Right cardiac atrium (tissue), 5 donors: ENCODE results near the gene LYSET. TPM values are rescaled to one million over a fixed set of nuclear protein-coding genes. Genes with fewer than 3 reads are reported as not detected.

Experiments used
- ATAC-seq, 2 donors: fragments of 200-7000 bp; cut with Tn5 transposase; one replicate each; pipeline versions ENCODE4 v1.8.0 to v1.9.1; 2020; ENCODE audit warnings: moderate library complexity in 2 of 2, mild to moderate bottlenecking in 1 of 2
- DNase-seq, 3 donors: peaks; one replicate each; pipeline ENCODE4 v3.0.0-alpha.2; 2020
- H3K27ac ChIP-seq: one replicate; pipeline ENCODE4 v1.5.1; 2013; ENCODE audit warnings: mild to moderate bottlenecking, low read length, control low read depth, moderate library complexity
- H3K27me3 ChIP-seq: one replicate; pipeline ENCODE4 v1.6.1; 2013; ENCODE audit not compliant: control insufficient read depth, insufficient read depth
- H3K4me1 ChIP-seq: one replicate; pipeline ENCODE4 v1.6.1; 2013; ENCODE audit warnings: low read length; ENCODE audit not compliant: control insufficient read depth, insufficient read depth
- H3K4me3 ChIP-seq: one replicate; pipeline ENCODE4 v1.5.1; 2013; ENCODE audit warnings: low read length, control low read depth
- H3K9me3 ChIP-seq: one replicate; pipeline ENCODE4 v1.6.1; 2013; ENCODE audit warnings: low read length; ENCODE audit not compliant: control insufficient read depth
- WGBS: extraction: QIAGEN DNeasy Blood & Tissue Kit; methylation state at CpG from one replicate; pipeline ENCODE4 v1.1.7; 2013; 5-methylcytosine and 5-hydroxymethylcytosine counted together
- intact Hi-C, 4 donors: fragments of 100-400 bp; cut with DNase I; formaldehyde crosslinking; loops; one replicate each; pipeline versions ENCODE4 v1.11.0 to v1.14.0; 2022 to 2023
- polyA plus RNA-seq: library from polyadenylated mRNA; stranded (reverse); fragments of 200-250 nt; gene quantifications from one replicate; pipeline ENCODE4 v1.2.3, GENCODE V29; 2013
- total RNA-seq, 4 donors: library from RNA; stranded (reverse); fragmentation: NEBNext Ultra II Directional; extraction: Animal tissue kit (Norgen Biotek cat#: 25700); gene quantifications; one replicate each; pipeline ENCODE4 v1.2.1, GENCODE V29; 2021
- donor health status: healthy with polysubstance abuse.
- donor health status: DM: no; HTN: yes; CAD: no.
- donor health status: DM: no; HTN: no; CAD: no.
- donor health status: DM: no; HTN: yes; CAD: no; lungs with severe emphysema.
- donor health status: DM: yes; HTN: yes; CAD: no.

LYSET gene
- total and polyA plus RNA-seq, 5 donors = 17.0 to 20.5 (median 18.8) TPM

DNA sequence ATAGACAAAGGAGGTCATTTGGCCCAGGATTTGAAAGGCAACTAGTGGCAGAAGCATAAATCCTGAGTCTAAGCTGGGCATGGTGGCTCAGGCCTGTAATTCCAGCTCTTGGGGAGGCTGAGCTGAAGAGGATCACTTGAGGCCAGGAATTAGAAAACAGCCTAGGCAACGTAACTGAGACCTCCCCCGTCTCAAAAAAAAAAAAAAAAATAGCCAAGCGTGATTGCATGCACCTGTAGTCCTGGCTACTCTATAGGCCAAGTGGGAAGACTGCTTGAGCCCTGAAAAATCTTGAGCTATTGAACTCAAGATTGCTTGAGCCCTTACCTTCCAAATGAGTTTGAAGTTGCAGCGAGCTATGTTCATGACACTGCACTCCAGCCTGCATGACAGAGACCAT lies 13.9 kb downstream of the LYSET start:
- ATAC-seq = no peak
- Histone ChIP-seq H3K27ac (no peak overlapping the region), H3K4me1 (no peaks in the 10 kb centered on the region), H3K4me3 (no peak overlapping the region), H3K9me3 (no peaks in the 10 kb centered on the region), H3K27me3 (no peaks in the 10 kb centered on the region)
- intact Hi-C loops = no loop called here
- 96% methylated on average over 4 of the region's 4 CpGs for WGBS
- no peak for DNase-seq

DNA sequence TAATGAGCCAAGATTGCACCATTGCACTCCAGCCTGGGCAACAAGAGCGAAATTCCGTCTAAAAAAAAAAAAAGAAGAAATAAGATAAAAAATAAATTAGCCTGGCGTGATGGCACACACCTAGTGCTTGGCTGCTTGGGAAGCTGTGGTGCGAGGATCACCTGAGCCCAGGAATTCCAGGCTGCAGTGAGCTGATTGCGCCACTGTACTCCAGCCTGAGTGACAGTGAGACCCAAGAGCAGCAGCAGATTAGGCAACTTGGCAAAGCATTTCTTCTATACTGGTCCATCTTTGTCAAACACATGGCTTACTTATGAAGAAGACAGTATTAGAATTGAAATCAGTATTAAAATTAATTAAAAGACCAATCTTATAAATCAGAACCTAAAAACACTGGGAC lies 15.4 kb downstream of the LYSET start:
- Histone ChIP-seq H3K4me1 (peaks cover 2% of the 10 kb centered on the region), H3K4me3 (no peak overlapping the region), H3K27me3 (no peaks in the 10 kb centered on the region), H3K9me3 (no peaks in the 10 kb centered on the region), H3K27ac (no peak overlapping the region)
- ATAC-seq (no peak), DNase-seq (no peak)
- intact Hi-C loops = no loop called here
- WGBS = 92% methylated on average over 5 of the region's 5 CpGs

DNA sequence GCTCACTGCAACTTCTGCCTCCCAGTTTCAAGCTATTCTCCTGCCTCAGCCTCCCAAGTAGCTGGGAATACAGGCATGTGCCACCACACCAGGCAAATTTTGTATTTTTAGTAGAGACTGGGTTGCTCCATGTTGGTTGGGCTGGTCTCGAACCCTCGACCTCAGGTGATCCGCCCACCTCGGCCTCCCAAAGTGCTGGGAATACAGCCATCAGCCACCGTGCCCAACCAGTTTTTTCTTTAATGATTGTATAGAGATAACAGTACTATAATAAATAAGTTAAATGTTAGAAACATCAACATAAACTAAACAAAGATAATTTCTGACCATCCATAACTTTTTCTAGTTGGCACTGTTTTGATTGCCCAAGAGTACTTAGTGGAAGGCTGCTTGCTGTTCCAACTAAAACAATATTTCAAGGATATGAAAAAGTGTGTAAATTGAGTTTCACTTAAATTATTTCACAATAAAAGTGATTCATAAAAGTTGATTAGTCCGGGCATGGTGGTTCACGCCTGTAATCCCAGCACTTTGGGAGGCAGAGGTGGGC lies 16.1 kb downstream of the LYSET start:
- peaks cover 2% of the 10 kb centered on the region for H3K4me1 ChIP-seq
- ATAC-seq (no peak), DNase-seq (no peak)
- intact Hi-C loops = no loop called here
- WGBS = 93% methylated on average over 7 of the region's 7 CpGs
- no peak overlapping the region for H3K4me3 ChIP-seq
- H3K9me3 ChIP-seq = no peaks in the 10 kb centered on the region
- no peaks in the 10 kb centered on the region for H3K27me3 ChIP-seq
- H3K27ac ChIP-seq = no peak overlapping the region

DNA sequence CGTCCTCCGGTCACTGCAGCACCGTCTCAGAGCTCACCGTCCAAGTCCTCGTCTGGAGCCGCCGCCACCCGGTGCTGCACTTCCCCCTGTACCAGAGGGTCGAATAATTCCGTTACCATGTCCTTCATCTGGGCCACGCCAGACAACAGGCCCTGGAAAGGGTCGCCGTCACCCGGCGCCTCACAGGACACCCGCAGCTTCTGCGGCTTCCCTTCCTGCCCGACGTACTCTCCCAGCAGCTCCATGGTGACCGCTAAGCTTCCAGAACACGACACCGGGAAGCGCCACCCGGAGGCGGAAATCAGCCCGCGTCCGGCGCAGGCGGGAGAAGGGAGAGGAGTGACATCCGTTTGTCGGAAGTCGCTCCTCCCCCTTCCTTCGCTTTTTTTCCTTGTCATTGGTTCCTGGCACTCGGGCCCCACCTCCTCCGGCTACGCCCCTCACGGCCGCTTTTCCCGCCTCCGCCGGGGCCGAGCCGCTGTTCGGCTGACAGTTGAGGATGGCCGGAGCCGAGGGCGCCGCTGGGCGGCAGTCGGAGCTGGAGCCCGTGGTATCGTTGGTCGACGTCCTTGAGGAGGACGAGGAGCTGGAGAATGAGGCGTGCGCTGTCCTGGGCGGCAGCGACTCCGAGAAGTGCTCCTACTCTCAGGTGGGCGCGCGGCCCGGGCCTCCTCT lies 21.8 kb downstream of the LYSET start, which contains the start of the genes GON7 and UBR7:
TSS of gene GON7 (minus strand) at position 273 of the 675 bp plus-strand sequence. CDS start at position 245, 28 bp downstream.
TSS of gene UBR7 (plus strand) at position 464 of the 675 bp plus-strand sequence. CDS start at position 500, 36 bp downstream.
- WGBS = under 1% methylated on average over 65 of the region's 65 CpGs
- DNase-seq = peak; percentile 94 to 97 (median 97)
- peaks cover 4% of the 10 kb centered on the region for H3K4me1 ChIP-seq
- intact Hi-C loops = no loop called here
- H3K9me3 ChIP-seq = no peaks in the 10 kb centered on the region
- no peaks in the 10 kb centered on the region for H3K27me3 ChIP-seq
- ATAC-seq = peak; percentile 99
- peak within 1 kb of the TSS; percentile 86 for H3K27ac ChIP-seq
- peak within 1 kb of the TSS; percentile 70 for H3K4me3 ChIP-seq

DNA sequence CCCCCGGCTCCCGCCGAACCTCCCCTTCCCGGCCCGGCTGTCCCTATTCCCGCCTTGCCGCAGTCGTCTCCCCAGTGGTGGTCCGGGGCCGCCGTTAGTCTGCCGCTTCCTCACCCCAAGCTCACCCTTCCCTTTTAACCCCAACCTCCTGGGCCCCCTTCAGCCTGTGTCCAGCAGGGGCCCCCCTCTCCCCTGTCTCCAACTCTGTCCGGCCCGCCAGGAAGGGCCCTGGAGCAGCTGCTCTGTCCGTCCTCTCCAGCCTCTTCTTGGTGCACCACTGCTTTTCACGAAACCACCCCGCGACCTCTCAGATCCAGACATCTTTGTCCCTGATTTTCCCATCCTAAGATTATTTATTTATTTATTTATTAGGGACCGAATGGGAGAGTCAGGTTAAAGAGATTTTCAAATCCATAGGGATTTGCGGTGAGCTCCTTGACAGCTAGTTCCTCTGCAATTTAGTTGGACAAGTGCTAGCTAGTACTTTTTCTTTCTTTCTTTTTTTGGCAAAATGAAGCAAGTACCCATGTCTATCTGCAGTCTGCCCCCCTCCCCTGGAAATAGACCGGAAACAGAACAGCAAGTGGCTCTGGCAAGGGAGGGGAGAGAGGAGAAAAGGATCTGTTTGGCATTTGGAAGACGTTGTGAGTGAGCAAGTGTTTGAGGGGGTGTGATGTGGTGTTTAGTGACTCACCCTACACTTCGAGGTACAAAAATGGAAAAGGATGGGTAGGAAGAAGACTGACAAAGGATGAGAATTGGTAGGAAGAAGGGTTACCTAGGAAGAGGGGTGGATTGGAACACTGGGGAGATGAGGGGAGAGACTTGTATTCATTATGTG lies 22.6 kb downstream of the LYSET start:
- DNase-seq (peak; percentile 66 to 84 (median 84)), ATAC-seq (peak; percentile 85 to 89)
- intact Hi-C loops = no loop called here
- H3K4me1 ChIP-seq = peaks cover 4% of the 10 kb centered on the region
- 1% methylated on average over 23 of the region's 23 CpGs for WGBS
- peak overlapping the region; percentile 70 for H3K4me3 ChIP-seq
- no peaks in the 10 kb centered on the region for H3K9me3 ChIP-seq
- peak overlapping the region; percentile 83 for H3K27ac ChIP-seq
- no peaks in the 10 kb centered on the region for H3K27me3 ChIP-seq

DNA sequence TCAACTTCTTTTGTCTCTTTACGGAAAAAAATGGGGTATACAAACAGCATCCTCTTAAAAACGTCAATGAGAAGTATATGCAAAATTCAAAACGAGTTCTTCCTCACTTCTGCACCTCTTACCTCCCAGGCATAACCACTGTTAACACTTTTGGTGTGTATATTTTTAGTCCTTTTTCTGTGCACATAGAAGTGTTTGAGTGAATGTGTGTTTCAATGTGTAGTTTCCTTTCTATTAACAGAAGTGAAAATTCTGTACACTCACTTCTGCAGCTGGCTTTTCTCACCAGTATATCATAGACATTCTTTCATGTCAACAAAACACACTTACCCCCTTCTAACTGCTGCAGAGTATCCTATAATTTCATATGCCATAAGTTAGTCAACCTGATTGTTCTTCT lies 27.3 kb downstream of the LYSET start:
- H3K4me1 ChIP-seq = peaks cover 2% of the 10 kb centered on the region
- DNase-seq (no peak), ATAC-seq (no peak)
- H3K9me3 ChIP-seq = no peaks in the 10 kb centered on the region
- no peaks in the 10 kb centered on the region for H3K27me3 ChIP-seq
- H3K4me3 ChIP-seq = no peak overlapping the region
- WGBS = 69% methylated on average over 3 of the region's 3 CpGs
- no peak overlapping the region for H3K27ac ChIP-seq
- intact Hi-C loops = no loop called here

DNA sequence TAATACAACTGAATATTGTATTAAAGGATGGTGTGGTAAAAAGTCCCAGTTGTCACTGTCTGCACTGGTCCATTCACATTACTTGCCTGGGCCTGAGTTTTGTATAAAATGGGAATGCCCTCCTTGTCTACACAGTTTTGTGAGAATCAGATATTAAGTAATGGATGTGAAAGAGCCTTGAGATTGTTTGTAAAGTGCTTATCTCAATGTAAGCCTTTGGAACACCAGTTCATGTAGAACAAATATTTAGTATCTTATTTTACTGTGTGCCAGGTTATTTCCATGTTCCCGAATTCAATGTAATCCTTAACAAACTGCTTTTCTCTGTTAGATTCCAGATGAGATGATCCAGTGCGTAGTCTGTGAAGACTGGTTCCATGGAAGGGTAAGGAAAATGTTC lies 29.5 kb downstream of the LYSET start:
- no peak for ATAC-seq
- Histone ChIP-seq H3K4me1 (no peaks in the 10 kb centered on the region), H3K4me3 (no peak overlapping the region), H3K27ac (no peak overlapping the region), H3K9me3 (no peaks in the 10 kb centered on the region), H3K27me3 (no peaks in the 10 kb centered on the region)
- 92% methylated on average over 2 of the region's 2 CpGs for WGBS
- intact Hi-C loops = no loop called here
- no peak for DNase-seq

DNA sequence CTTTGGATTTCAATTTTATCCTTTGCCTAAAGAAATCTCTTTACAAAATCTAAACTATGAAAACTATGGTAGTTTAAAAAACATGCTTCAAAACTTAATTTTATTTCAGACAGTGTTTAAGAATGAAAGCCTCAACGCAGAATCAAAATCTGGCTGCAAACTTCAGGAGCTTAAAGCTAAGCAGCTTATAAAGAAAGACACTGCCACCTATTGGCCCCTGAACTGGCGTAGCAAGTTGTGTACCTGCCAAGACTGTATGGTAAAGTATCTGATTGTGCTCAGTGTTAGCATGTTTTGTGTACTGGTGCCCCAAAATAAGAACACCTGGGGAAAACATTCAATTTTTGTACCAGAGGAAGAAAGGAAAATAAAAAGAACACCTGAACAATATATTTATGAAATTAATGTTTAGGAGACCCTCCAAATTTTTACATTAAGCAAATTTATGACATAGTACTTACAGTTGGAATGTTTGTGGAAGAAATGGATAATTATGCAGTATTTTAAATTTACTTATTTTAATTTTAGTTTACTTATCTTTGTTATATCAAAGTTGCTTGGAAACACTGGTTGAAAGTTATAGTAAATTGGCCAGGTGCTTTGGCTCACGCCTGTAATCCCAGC lies 34.1 kb downstream of the LYSET start:
- WGBS = 52% methylated on average over 3 of the region's 3 CpGs
- H3K9me3 ChIP-seq = no peaks in the 10 kb centered on the region
- no peaks in the 10 kb centered on the region for H3K27me3 ChIP-seq
- no peaks in the 10 kb centered on the region for H3K4me1 ChIP-seq
- intact Hi-C loops = no loop called here
- H3K4me3 ChIP-seq = no peak overlapping the region
- DNase-seq (peak in 1 of 3 donors; percentile 58), ATAC-seq (no peak)
- no peak overlapping the region for H3K27ac ChIP-seq

DNA sequence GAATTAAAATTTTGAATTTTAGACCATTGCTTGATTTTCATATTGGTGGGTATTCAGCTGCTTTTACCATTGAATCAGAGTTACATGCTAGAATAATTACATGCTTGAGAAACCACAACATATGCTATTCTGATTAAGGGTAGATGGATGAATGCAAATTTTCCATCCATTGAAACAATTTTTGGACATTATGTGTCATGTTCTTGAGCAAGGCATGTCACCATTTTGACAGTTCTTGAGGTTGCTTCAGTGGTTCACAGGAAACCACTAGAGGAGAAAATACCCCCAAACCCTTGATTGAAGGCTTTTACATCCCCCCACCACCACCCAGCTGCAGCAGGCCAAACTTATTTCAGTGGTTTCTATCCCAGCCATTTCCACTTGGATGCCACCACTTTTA lies 35.4 kb downstream of the LYSET start:
- Histone ChIP-seq H3K27me3 (no peaks in the 10 kb centered on the region), H3K4me3 (no peak overlapping the region), H3K4me1 (no peaks in the 10 kb centered on the region), H3K27ac (no peak overlapping the region), H3K9me3 (no peaks in the 10 kb centered on the region)
- DNase-seq (no peak), ATAC-seq (no peak)
- intact Hi-C loops = loop anchor here in 1 of 4 donors (10.0 kb wide), 1 partner anchor 394 kb away; no protein-coding TSS in a partner anchor

DNA sequence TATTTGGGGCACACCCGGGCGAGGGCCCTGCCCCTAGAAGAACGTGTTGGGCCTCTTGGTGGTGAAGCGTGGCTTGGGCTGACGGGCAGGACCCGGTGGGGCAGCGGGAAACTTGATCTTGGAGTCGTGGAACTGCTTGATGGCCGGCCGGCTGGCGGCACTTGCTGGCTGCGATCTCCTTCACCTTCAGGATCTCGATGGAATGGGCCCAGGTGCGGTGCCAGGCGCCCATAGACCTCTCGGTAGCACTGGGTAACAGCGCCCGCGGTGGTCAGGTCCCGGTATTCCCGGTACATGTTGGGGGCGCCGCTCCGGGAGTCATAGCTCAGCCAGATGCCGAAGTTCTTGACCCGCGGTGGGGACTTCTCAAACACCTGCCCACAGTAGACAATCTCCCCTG lies 38.4 kb downstream of the LYSET start:
- ATAC-seq = no peak
- intact Hi-C loops = loop anchor here in 1 of 4 donors (10.0 kb wide), 1 partner anchor 391 kb away; no protein-coding TSS in a partner anchor
- Histone ChIP-seq H3K27me3 (no peaks in the 10 kb centered on the region), H3K9me3 (no peaks in the 10 kb centered on the region), H3K4me3 (no peak overlapping the region), H3K27ac (no peak overlapping the region), H3K4me1 (no peaks in the 10 kb centered on the region)
- DNase-seq = peak in 1 of 3 donors; percentile 50
- WGBS = 97% methylated on average over 27 of the region's 27 CpGs
